HG02840 (cell line): ENCODE measurements around the gene PLXNA4.

Source experiments
- ATAC-seq: cut with Tn5 transposase; IDR thresholded peaks from one replicate; pipeline ENCODE4 v1.9.1; 2021; ENCODE audit warnings: mild to moderate bottlenecking, moderate library complexity, moderate number of reproducible peaks; ENCODE audit not compliant: unreplicated experiment, low FRiP score

Gene PLXNA4

DNA sequence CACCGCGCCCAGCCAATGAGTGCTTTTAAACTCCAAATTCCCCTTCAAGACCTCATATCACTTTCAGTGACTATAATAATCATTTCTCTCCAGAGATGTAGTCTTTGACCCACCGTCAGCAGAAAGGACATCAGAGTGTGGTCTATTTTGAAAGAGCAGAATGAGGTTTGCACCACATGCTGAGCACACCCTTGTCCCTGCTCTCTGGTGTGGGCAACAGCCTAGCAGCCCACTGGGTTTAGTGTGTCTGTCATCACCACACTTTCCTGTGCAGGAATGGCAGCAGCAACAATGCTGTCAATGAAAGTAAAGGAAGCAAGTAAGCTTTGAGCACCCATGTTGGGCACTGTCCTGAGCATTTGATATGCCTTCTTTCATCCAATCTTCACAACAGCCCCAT is 122.4 kb downstream of the PLXNA4 start:
- ATAC-seq = no peak

- no peak for ATAC-seq
Measured at GRCh38 chr7:132451161-132451560, 125.1 kb downstream of the PLXNA4 start.

- ATAC-seq = no peak
Measured at GRCh38 chr7:132450696-132451095, 125.6 kb downstream of the PLXNA4 start.

GRCh38 chr7:132450188-132450587 is 126.1 kb downstream of the PLXNA4 start:
- no peak for ATAC-seq

GRCh38 chr7:132446666-132447278 is 129.5 kb downstream of the PLXNA4 start:
- ATAC-seq = no peak

DNA sequence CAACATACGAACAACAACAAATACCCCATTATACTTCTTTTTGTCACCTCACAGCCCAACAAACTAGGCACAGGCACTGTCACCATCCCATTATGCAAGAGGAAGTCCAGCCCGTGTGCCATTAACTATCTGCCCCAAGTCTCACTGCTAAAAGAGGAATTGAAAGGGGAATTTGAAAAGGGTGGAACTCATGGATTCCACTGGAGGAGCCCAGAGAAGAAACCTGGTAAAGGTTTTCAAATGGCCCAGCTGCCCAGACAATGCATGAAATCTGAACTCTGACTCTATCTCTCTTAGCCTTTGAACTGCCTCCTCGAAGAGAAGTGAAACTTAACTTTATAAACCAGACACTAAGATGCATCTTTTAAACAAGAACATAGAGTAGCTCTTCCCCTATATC is 130.0 kb downstream of the PLXNA4 start:
- no peak for ATAC-seq

DNA sequence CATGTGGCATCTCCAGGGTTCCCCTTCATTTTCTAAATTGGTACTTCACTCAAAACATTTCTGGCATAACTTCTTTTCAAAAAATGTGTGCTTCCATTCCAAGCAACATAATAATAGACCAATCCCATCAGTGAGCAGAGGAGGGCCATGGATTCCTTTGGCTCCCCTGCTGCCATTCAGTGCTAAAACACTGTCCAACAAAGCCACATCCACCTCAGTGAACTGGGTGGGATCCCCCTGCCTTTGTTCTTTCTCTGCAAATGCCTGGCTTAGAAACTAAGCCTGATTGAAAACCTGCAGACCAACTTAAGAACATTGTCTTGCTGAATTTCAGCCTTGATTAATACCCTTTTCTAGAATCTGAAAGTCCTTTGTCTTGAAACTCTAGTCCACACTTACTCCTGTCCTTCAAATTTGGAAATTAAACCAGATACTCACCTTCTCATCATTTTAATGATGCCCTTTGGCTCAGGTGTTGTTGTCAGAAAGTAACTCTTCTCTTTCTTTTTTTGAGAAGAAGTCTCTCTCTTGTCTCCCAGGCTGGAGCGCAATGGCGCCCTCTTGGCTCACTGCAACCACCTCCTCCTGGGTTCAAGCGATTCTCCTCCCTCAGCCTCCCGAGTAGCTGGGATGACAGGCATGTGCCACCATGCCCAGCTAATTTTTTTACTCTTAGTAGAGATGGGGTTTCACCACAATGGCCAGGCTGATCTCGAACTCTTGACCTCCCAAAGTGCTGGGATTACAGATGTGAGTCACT is 132.3 kb downstream of the PLXNA4 start:
- no peak for ATAC-seq

- no peak for ATAC-seq
Measured at GRCh38 chr7:132441935-132442334, 134.3 kb downstream of the PLXNA4 start.

DNA sequence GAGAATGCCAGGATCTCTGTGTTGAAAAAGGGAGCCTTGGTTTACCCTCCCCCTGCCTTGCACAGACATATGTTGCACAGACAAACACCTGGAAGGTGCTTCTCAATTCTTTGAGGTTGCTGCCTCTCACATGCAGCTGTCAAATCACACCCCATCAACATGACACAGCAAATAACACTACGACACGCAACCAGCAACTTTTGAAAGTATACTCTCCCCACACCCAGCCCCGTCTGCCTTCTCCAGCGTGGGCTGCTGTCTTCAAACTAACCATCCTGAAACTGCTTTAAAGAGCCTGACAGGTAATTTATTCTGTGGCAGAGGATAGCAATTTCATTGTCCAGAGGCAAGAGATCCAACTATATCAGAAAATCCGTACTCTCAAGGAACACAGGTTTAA is 136.1 kb downstream of the PLXNA4 start:
- ATAC-seq = no peak

DNA sequence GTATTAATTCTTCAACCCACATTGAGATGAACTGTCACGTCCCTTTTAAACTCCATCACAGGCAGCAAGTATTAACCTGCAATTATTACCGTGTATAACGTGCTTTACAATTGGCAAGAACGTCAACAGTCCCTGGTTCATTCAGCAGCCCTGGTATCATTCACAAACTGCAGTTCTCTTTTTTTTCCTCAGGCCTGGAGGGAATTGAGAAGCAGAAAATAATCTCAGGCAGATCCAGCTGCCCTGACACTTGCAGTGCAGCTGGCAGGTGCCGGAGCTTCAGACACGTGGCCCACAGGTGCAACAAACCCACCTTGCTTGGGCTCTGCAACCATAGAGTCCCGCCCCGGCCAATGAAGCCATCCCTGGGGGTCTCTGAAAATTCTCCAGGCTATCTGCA is 137.3 kb downstream of the PLXNA4 start:
- no peak for ATAC-seq

DNA sequence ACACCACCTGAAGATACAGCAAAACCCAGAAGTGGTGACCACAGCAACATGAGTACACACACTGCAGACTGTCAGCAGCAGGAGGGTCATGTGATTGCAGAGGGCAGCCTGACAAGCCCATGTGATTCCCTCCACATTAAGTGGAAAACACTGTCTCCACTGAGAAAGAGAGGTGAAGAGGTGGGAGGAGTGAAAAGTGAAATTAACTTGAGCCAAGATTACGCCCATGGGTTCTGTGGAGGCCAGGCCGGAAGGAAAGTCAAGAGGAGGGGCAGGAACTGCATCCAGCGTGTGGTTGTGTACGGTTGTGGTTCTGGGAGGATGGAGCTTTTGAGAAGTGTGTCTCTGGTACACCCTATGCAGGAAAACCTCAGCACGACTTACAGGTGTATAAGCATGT is 138.5 kb downstream of the PLXNA4 start:
- no peak for ATAC-seq

GRCh38 chr7:132436121-132436520 is 140.1 kb downstream of the PLXNA4 start:
- ATAC-seq = no peak

- no peak for ATAC-seq
Measured at GRCh38 chr7:132435016-132435990, 141.0 kb downstream of the PLXNA4 start.

- no peak for ATAC-seq
Measured at GRCh38 chr7:132434041-132434440, 142.2 kb downstream of the PLXNA4 start.

GRCh38 chr7:132433301-132433700 is 143.0 kb downstream of the PLXNA4 start:
- ATAC-seq = no peak

DNA sequence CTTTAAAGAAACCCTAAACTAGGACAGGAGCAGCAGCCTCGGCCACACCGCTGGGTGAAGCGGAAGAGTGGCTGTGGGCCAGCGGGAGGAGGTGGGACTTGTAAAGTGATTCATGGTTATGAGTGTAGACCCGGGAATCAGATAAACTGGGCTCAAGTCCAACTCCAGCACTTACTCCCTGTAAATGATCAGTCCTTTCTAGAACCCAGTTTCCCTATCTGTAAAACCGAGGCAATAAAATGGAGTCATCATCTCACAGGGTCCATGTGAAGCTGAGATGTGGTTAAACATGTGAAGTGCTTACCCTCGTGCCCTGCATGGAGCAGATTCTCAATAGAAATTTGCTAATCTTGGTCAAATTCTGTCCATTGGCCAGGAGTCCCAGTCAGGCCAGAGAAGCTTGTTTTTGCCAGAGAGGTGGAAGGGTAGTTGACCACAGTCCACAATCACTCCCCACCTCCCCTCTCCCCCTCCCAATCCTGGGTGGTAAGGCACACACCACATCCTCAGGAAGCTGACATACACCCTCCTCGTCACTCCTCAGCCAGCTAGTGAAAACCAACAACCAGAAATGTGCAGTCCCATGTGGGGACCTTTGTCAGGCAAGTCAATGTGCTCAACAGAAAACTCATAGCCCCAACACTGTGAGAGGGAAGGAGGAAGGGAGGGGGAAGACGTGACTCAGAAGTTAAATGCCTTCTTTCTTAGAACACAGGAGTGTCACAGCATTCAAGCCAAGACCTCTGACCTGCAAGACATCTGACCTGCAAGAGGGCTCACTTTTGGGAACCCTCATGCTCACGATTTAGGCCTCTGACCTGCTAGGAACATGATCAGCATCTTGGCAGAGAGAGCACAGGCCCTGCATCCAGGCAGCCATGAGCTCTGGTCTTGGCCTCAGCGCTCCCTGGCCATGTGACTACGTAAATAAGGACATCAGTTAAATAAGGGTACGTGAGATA is 145.1 kb downstream of the PLXNA4 start:
- ATAC-seq = no peak

- ATAC-seq = no peak
Measured at GRCh38 chr7:132430041-132430855, 146.0 kb downstream of the PLXNA4 start.

DNA sequence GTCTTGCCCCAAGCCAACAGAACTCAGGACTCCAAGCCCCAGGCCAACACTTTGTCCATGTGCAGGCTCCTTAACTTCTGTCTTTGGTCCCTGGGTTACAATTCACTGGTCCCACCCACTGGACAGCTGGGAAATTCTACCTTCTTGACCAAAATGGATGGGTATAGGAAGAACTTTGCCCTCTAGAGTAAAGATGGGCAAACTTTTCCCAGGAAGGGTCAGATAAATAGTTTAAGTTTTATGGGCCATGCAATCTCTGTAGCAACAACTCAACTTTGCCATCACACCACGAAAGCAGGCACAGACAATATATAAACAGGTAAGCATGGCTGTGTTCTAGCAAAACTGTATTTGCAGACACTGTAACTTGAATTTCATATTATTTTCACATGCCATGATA is 147.1 kb downstream of the PLXNA4 start:
- ATAC-seq = no peak

- no peak for ATAC-seq
Measured at GRCh38 chr7:132428247-132428919, 147.9 kb downstream of the PLXNA4 start.
